ENCODE measurements around the gene FAH. TPM values are rescaled to one million over a fixed set of nuclear protein-coding genes. Genes with fewer than 3 reads are reported as not detected.

Gene FAH
- total RNA-seq, 4 donors from 2014 or later = 22.0 to 42.0 (median 37.7) TPM

GRCh38 chr15:80184554-80184953, 31.8 kb downstream of the FAH start:
- Histone ChIP-seq H3K9me3 (no peaks in the 10 kb centered on the region), H3K4me1 (no peaks in the 10 kb centered on the region), H3K27ac (no peak overlapping the region), H3K36me3 (peaks cover 0 to 78% (median 5%) of the 10 kb centered on the region in 3 donors), H3K4me3 (no peak overlapping the region), H3K27me3 (no peaks in the 10 kb centered on the region)
- WGBS, 2 donors = 83 to 94% methylated on average over 7 of the region's 7 CpGs
- no peak for DNase-seq (ENCODE audit: low spot score in 2 of 2)
- TF ChIP-seq, protein P1, sequence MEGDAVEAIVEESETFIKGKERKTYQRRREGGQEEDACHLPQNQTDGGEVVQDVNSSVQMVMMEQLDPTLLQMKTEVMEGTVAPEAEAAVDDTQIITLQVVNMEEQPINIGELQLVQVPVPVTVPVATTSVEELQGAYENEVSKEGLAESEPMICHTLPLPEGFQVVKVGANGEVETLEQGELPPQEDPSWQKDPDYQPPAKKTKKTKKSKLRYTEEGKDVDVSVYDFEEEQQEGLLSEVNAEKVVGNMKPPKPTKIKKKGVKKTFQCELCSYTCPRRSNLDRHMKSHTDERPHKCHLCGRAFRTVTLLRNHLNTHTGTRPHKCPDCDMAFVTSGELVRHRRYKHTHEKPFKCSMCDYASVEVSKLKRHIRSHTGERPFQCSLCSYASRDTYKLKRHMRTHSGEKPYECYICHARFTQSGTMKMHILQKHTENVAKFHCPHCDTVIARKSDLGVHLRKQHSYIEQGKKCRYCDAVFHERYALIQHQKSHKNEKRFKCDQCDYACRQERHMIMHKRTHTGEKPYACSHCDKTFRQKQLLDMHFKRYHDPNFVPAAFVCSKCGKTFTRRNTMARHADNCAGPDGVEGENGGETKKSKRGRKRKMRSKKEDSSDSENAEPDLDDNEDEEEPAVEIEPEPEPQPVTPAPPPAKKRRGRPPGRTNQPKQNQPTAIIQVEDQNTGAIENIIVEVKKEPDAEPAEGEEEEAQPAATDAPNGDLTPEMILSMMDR (IDR thresholded peaks at IDR 0.05) = no peak
- TF ChIP-seq EP300 (IDR thresholded peaks at IDR 0.05) = no peak
- no peak for TF ChIP-seq POLR2A (IDR thresholded peaks at IDR 0.05)

DNA sequence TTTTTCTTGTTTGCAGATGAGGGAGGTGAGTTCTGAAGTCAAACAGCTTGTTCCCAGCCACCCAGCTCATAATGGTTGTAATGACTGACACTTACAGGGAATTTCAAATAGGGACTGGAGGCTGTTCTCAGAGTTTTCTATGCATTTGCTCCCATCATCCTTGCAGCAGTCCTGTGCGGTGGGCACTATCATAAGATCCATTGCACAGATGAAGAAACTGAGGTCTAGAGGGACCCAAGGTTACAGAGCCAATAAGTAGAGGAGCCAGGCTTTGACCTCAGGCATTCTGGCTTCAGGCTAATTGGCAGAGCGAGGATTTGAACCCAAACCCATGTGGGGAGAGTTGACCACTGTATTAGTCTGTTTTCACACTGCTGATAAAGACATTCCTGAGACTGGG, 32.4 kb downstream of the FAH start:
- 95 to 100% methylated on average over 2 of the region's 2 CpGs for WGBS, 2 donors
- H3K27me3 ChIP-seq = no peaks in the 10 kb centered on the region
- H3K36me3 ChIP-seq = peaks cover 0 to 72% (median 5%) of the 10 kb centered on the region in 3 donors
- no peak for DNase-seq (ENCODE audit: low spot score in 2 of 2)
- H3K4me1 ChIP-seq = no peaks in the 10 kb centered on the region
- H3K9me3 ChIP-seq = no peaks in the 10 kb centered on the region
- TF ChIP-seq, protein P1 (IDR thresholded peaks at IDR 0.05) = no peak
- TF ChIP-seq EP300 (IDR thresholded peaks at IDR 0.05) (no peak), POLR2A (IDR thresholded peaks at IDR 0.05) (no peak)
- H3K27ac ChIP-seq = no peak overlapping the region
- H3K4me3 ChIP-seq = no peak overlapping the region

GRCh38 chr15:80186066-80186465, 33.3 kb downstream of the FAH start:
- Histone ChIP-seq H3K4me1 (no peaks in the 10 kb centered on the region), H3K9me3 (no peaks in the 10 kb centered on the region), H3K27ac (no peak overlapping the region), H3K4me3 (no peak overlapping the region), H3K36me3 (peaks cover 0 to 63% (median 4%) of the 10 kb centered on the region in 3 donors), H3K27me3 (no peaks in the 10 kb centered on the region)
- TF ChIP-seq, protein P1 (IDR thresholded peaks at IDR 0.05) = no peak
- TF ChIP-seq POLR2A (IDR thresholded peaks at IDR 0.05) (no peak), EP300 (IDR thresholded peaks at IDR 0.05) (no peak)
- no peak for DNase-seq (ENCODE audit: low spot score in 2 of 2)
- WGBS, 2 donors = 63 to 71% methylated on average over 7 of the region's 7 CpGs

DNA sequence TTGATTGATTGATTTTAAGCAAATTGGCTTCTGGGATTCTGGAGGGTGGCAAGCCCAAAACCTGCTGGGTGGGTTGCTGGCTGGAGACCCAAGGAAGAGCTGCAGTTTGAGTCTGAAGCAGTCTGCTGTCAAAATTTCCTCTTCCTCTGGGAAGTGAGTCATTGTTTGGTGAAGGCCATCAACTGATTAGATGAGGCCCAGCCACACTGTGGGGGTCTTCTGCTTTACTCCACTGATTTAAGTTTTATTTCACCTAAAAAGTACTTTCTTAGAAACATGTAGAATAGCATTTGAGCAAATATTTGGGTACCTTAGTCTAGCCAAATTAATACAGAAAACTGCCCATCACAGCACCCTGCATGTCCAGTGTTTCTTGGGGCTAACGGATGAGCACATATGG, 33.8 kb downstream of the FAH start:
- H3K27me3 ChIP-seq = no peaks in the 10 kb centered on the region
- peaks cover 0 to 58% (median 0%) of the 10 kb centered on the region in 3 donors for H3K36me3 ChIP-seq
- H3K9me3 ChIP-seq = no peaks in the 10 kb centered on the region
- no peak overlapping the region for H3K27ac ChIP-seq
- no peak overlapping the region for H3K4me3 ChIP-seq
- 92 to 100% methylated on average over 1 of the region's 1 CpG for WGBS, 2 donors
- DNase-seq (ENCODE audit: low spot score in 2 of 2) = no peak
- TF ChIP-seq POLR2A (IDR thresholded peaks at IDR 0.05) (no peak), EP300 (IDR thresholded peaks at IDR 0.05) (no peak)
- TF ChIP-seq, protein P1 (IDR thresholded peaks at IDR 0.05) = no peak
- H3K4me1 ChIP-seq = no peaks in the 10 kb centered on the region

- no peak for DNase-seq (ENCODE audit: low spot score in 2 of 2)
- Histone ChIP-seq H3K4me1 (no peaks in the 10 kb centered on the region), H3K27ac (no peak overlapping the region), H3K27me3 (no peaks in the 10 kb centered on the region), H3K4me3 (no peak overlapping the region), H3K36me3 (peaks cover 0 to 48% (median 0%) of the 10 kb centered on the region in 3 donors), H3K9me3 (no peaks in the 10 kb centered on the region)
- 50 to 54% methylated on average over 2 of the region's 2 CpGs for WGBS, 2 donors
- TF ChIP-seq EP300 (IDR thresholded peaks at IDR 0.05) (no peak), POLR2A (IDR thresholded peaks at IDR 0.05) (no peak)
- TF ChIP-seq, protein P1 (IDR thresholded peaks at IDR 0.05) = no peak
Observed at GRCh38 chr15:80188251-80188650, 35.5 kb downstream of the FAH start.

Data from tibial nerve (tissue), 4 donors.